HEK293T (cell line): ENCODE results near the gene SMPDL3B.

Source experiments
- CTCF ChIA-PET: fragments of 350-600 bp; formaldehyde crosslinking; extraction: SDS; loops from one replicate; lab custom pipeline; 2021; ENCODE audit warnings: antibody characterized with exemption, inconsistent platforms; lab: Yijun Ruan, JAX
- POLR2A ChIA-PET: fragments of 350-600 bp; formaldehyde crosslinking; extraction: SDS; loops from one replicate; lab custom pipeline; 2020; ENCODE audit warnings: antibody characterized with exemption, inconsistent platforms; lab: Yijun Ruan, JAX
- DNase-seq: peaks from one replicate; pipeline ENCODE4 v3.0.0; 2012; ENCODE audit warnings: mixed read lengths; ENCODE audit errors: extremely low spot score
- ARNT ChIP-seq: fragments of 450-650 bp; IDR thresholded peaks from 2 replicates; pipeline ENCODE4 v1.6.1; 2017; ENCODE audit warnings: mild to moderate bottlenecking
- BHLHE40 ChIP-seq: fragments of 450-650 bp; IDR thresholded peaks from 2 replicates; pipeline ENCODE4 v1.6.1; 2016; ENCODE audit warnings: mild to moderate bottlenecking, moderate library complexity, borderline replicate concordance
- CTBP1 ChIP-seq: fragments of 450-650 bp; IDR thresholded peaks from 2 replicates; pipeline ENCODE4 v1.6.1; 2016; ENCODE audit warnings: borderline replicate concordance
- ELF4 ChIP-seq: fragments of 450-650 bp; IDR thresholded peaks from 2 replicates; pipeline ENCODE4 v1.6.1; 2017; ENCODE audit warnings: antibody characterized with exemption
- FOXA1 ChIP-seq: fragments of 450-650 bp; IDR thresholded peaks from 2 replicates; pipeline ENCODE4 v1.6.1; 2016; ENCODE audit warnings: mild to moderate bottlenecking
- FOXK2 ChIP-seq: fragments of 450-650 bp; IDR thresholded peaks from 2 replicates; pipeline ENCODE4 v1.6.1; 2016; ENCODE audit warnings: mild to moderate bottlenecking
- FOXM1 ChIP-seq: fragments of 450-650 bp; IDR thresholded peaks from 2 replicates; pipeline ENCODE4 v1.6.1; 2017; ENCODE audit warnings: mild to moderate bottlenecking, borderline replicate concordance
- HDGF ChIP-seq: fragments of 450-650 bp; IDR thresholded peaks from 2 replicates; pipeline ENCODE4 v1.6.1; 2017; ENCODE audit warnings: antibody characterized with exemption, borderline replicate concordance
- L3MBTL2 ChIP-seq: fragments of 450-650 bp; conservative IDR thresholded peaks from 2 replicates; pipeline ENCODE4 v1.6.1; 2016; ENCODE audit warnings: mild to moderate bottlenecking
- LEF1 ChIP-seq: fragments of 450-650 bp; IDR thresholded peaks from 2 replicates; pipeline ENCODE4 v1.6.1; 2017; ENCODE audit warnings: mild to moderate bottlenecking, borderline replicate concordance
- NFRKB ChIP-seq: fragments of 450-650 bp; IDR thresholded peaks from 2 replicates; pipeline ENCODE4 v1.6.1; 2016; ENCODE audit warnings: mild to moderate bottlenecking, moderate library complexity
- PKNOX1 ChIP-seq: fragments of 450-650 bp; IDR thresholded peaks from 2 replicates; pipeline ENCODE4 v1.6.1; 2016
- SP1 ChIP-seq: fragments of 450-650 bp; IDR thresholded peaks from 2 replicates; pipeline ENCODE4 v1.6.1; 2017
- SUZ12 ChIP-seq: fragments of 450-650 bp; IDR thresholded peaks from 2 replicates; pipeline ENCODE4 v1.6.1; 2016; ENCODE audit warnings: mild to moderate bottlenecking
- TARDBP ChIP-seq: fragments of 450-650 bp; IDR thresholded peaks from 2 replicates; pipeline ENCODE4 v1.6.1; 2016
- ZNF384 ChIP-seq: fragments of 450-650 bp; IDR thresholded peaks from 2 replicates; pipeline ENCODE4 v1.6.1; 2016

The SMPDL3B gene

GRCh38 chr1:27934818-27935549 is at the start of gene SMPDL3B:
Gene SMPDL3B, plus strand, starts transcription at chr1:27935000. Its CDS starts 184 bp downstream, at chr1:27935184.
- CTCF ChIA-PET, result interaction anchor here (0.6 to 1.1 kb wide), 3 partner anchors 23 to 265 kb away, joined by 3 to 9 read pairs (median 3); no protein-coding TSS in a partner anchor
- TF ChIP-seq FOXK2, result no peak
- no peak for TF ChIP-seq LEF1
- TF ChIP-seq ARNT, result no peak
- no peak; the same call in 1 of the 2 replicates for TF ChIP-seq L3MBTL2
- TF ChIP-seq ZNF384, result no peak
- TF ChIP-seq CTBP1, result no peak
- TF ChIP-seq ELF4, result no peak
- no peak for TF ChIP-seq BHLHE40
- TF ChIP-seq SP1, result no peak
- TF ChIP-seq NFRKB, result no peak
- TF ChIP-seq HDGF, result no peak
- TF ChIP-seq SUZ12, result no peak
- TF ChIP-seq FOXA1, result no peak
- no peak for TF ChIP-seq TARDBP
- DNase-seq, result peak; percentile 81
- POLR2A ChIA-PET, result interaction anchor here (1.3 kb wide), 1 partner anchor 22 kb away, joined by 4 read pairs; no protein-coding TSS in a partner anchor

- no peak for DNase-seq
Measured at GRCh38 chr1:27885114-27885528, 49.7 kb upstream of the SMPDL3B start.

GRCh38 chr1:27885621-27886352 is 49.0 kb upstream of the SMPDL3B start:
- DNase-seq, result no peak
- ChIA-PET POLR2A (no interaction called here), CTCF (no interaction called here)
- TF ChIP-seq LEF1 (no peak), ARNT (no peak), ZNF384 (no peak), TARDBP (no peak), ELF4 (no peak), FOXM1 (no peak), L3MBTL2 (no peak), CTBP1 (no peak), SUZ12 (no peak), FOXA1 (no peak), SP1 (no peak), NFRKB (no peak), HDGF (no peak), FOXK2 (no peak)

More at GRCh38 chr1:27885114-27885528, 49.7 kb upstream of the SMPDL3B start:
- no peak for TF ChIP-seq NFRKB
- TF ChIP-seq CTBP1, result no peak
- no peak for TF ChIP-seq ARNT
- TF ChIP-seq ZNF384, result no peak
- no peak for TF ChIP-seq L3MBTL2
- TF ChIP-seq SP1, result no peak
- no peak for TF ChIP-seq SUZ12
- no peak for TF ChIP-seq ELF4
- CTCF ChIA-PET, result no interaction called here
- POLR2A ChIA-PET, result no interaction called here

- no peak for DNase-seq
- CTCF ChIA-PET, result no interaction called here
- POLR2A ChIA-PET, result no interaction called here
- TF ChIP-seq HDGF, result no peak
Measured at GRCh38 chr1:27886353-27886679, 48.5 kb upstream of the SMPDL3B start.

GRCh38 chr1:27886744-27887143 is 48.1 kb upstream of the SMPDL3B start:
- ChIA-PET CTCF (no interaction called here), POLR2A (no interaction called here)
- no peak for DNase-seq
- TF ChIP-seq FOXM1 (no peak), NFRKB (no peak), ARNT (no peak), SUZ12 (no peak)

GRCh38 chr1:27887215-27888021 is 47.4 kb upstream of the SMPDL3B start:
- ChIA-PET POLR2A (no interaction called here), CTCF (no interaction called here)
- no peak for DNase-seq
- TF ChIP-seq CTBP1, result no peak
- no peak for TF ChIP-seq ARNT
- no peak for TF ChIP-seq L3MBTL2
- no peak for TF ChIP-seq FOXM1
- TF ChIP-seq ELF4, result no peak
- TF ChIP-seq NFRKB, result no peak
- TF ChIP-seq FOXA1, result no peak

GRCh38 chr1:27889506-27889905 is 45.3 kb upstream of the SMPDL3B start:
- DNase-seq, result no peak
- ChIA-PET POLR2A (no interaction called here), CTCF (no interaction called here)
- TF ChIP-seq FOXM1 (no peak), ELF4 (no peak), HDGF (no peak), BHLHE40 (no peak), FOXA1 (no peak), LEF1 (no peak), TARDBP (no peak), PKNOX1 (no peak), CTBP1 (no peak), NFRKB (no peak), FOXK2 (no peak), ZNF384 (no peak), ARNT (no peak), L3MBTL2 (no peak), SUZ12 (no peak), SP1 (no peak)
